GM21360 (cell line): Measurements from ENCODE around the gene PLEKHG3.

ENCODE experiments used
- ATAC-seq: cut with Tn5 transposase; IDR thresholded peaks from one replicate; pipeline ENCODE4 v1.9.1; 2021; ENCODE audit warnings: mild to moderate bottlenecking, moderate library complexity; ENCODE audit not compliant: unreplicated experiment

PLEKHG3 gene

GRCh38 chr14:64777461-64777860, 73.2 kb downstream of the PLEKHG3 start:
- no peak for ATAC-seq

- no peak for ATAC-seq
Observed at GRCh38 chr14:64778104-64778754, 74.0 kb downstream of the PLEKHG3 start.

GRCh38 chr14:64779472-64779871, 75.2 kb downstream of the PLEKHG3 start:
- ATAC-seq = no peak

- no peak for ATAC-seq
Observed at GRCh38 chr14:64782196-64782595, 78.0 kb downstream of the PLEKHG3 start.

GRCh38 chr14:64784006-64784405, 79.8 kb downstream of the PLEKHG3 start:
- no peak for ATAC-seq

GRCh38 chr14:64786296-64787149, 82.3 kb downstream of the PLEKHG3 start:
- no peak for ATAC-seq

- ATAC-seq = no peak
Observed at GRCh38 chr14:64787619-64788018, 83.4 kb downstream of the PLEKHG3 start.

GRCh38 chr14:64788706-64789105, 84.5 kb downstream of the PLEKHG3 start:
- no peak for ATAC-seq

- ATAC-seq = no peak
Observed at GRCh38 chr14:64789696-64790095, 85.5 kb downstream of the PLEKHG3 start.

- ATAC-seq = no peak
Observed at GRCh38 chr14:64790478-64790877, 86.3 kb downstream of the PLEKHG3 start.

GRCh38 chr14:64792231-64792630, 88.0 kb downstream of the PLEKHG3 start:
- ATAC-seq = no peak

- no peak for ATAC-seq
Observed at GRCh38 chr14:64792871-64793560, 88.8 kb downstream of the PLEKHG3 start.

- no peak for ATAC-seq
Observed at GRCh38 chr14:64795211-64795610, 91.0 kb downstream of the PLEKHG3 start.

- ATAC-seq = no peak
Observed at GRCh38 chr14:64795921-64796320, 91.7 kb downstream of the PLEKHG3 start.

- no peak for ATAC-seq
Observed at GRCh38 chr14:64796369-64796768, 92.1 kb downstream of the PLEKHG3 start.

- no peak for ATAC-seq
Observed at GRCh38 chr14:64799555-64799954, 95.3 kb downstream of the PLEKHG3 start.
